H1 (cell line): ENCODE measurements around the gene MCM7. TPM values are rescaled to one million over a fixed set of nuclear protein-coding genes. Genes with fewer than 3 reads are reported as not detected.

Experiments
- CTCF ChIA-PET: fragments of 300-600 bp; sonication (Branson Sonifier 250); formaldehyde crosslinking; loops from one replicate; lab custom pipeline; 2021; ENCODE audit not compliant: partially characterized antibody; lab: Charles Lee
- POLR2A ChIA-PET: fragments of 300-600 bp; sonication (Branson Sonifier 250); formaldehyde crosslinking; loops from one replicate; lab custom pipeline; 2021; ENCODE audit warnings: inconsistent platforms; ENCODE audit not compliant: partially characterized antibody; lab: Charles Lee
- DNase-seq, 2 experiments: peaks; one replicate each; pipeline versions ENCODE4 v3.0.0 to v3.0.0-alpha.2; 2010 to 2022; ENCODE audit warnings: low spot score in 2 of 2, low read depth in 1 of 2, mixed read lengths in 1 of 2
- FAIRE-seq: peaks from 2 replicates; lab custom pipeline; 2011; peaks lifted over from hg19 to GRCh38; lab: Jason Lieb, UNC
- H2AFZ ChIP-seq: 2 replicates; pipeline ENCODE4 v1.8.1; 2012; ENCODE audit warnings: low read length, inconsistent platforms
- H2AK5ac ChIP-seq: 2 replicates; pipeline ENCODE4 v1.6.1; 2013; ENCODE audit warnings: low read depth, low read length
- H2BK120ac ChIP-seq: replicated peaks from 2 replicates; pipeline ENCODE3; 2013; ENCODE audit warnings: low read depth, low read length, inconsistent platforms
- H2BK12ac ChIP-seq: 2 replicates; pipeline ENCODE4 v1.6.1; 2013; ENCODE audit warnings: low read depth, low read length
- H2BK15ac ChIP-seq: 2 replicates; pipeline ENCODE4 v1.6.1; 2013; ENCODE audit warnings: low read length
- H2BK20ac ChIP-seq: 2 replicates; pipeline ENCODE4 v1.6.1; 2013; ENCODE audit warnings: low read length
- H2BK5ac ChIP-seq: 2 replicates; pipeline ENCODE4 v1.6.1; 2013; ENCODE audit warnings: low read depth, low read length
- H3K14ac ChIP-seq: 2 replicates; pipeline ENCODE4 v1.6.1; 2013; ENCODE audit warnings: inconsistent platforms; ENCODE audit not compliant: insufficient read length
- H3K18ac ChIP-seq: 2 replicates; pipeline ENCODE4 v1.6.1; 2013; ENCODE audit warnings: low read length; ENCODE audit errors: extremely low read depth
- H3K23ac ChIP-seq: 2 replicates; pipeline ENCODE4 v1.6.1; 2013; ENCODE audit warnings: inconsistent platforms; ENCODE audit not compliant: insufficient read length
- H3K23me2 ChIP-seq: 2 replicates; pipeline ENCODE4 v1.6.1; 2013; ENCODE audit warnings: low read depth, low read length
- H3K27ac ChIP-seq: 2 replicates; pipeline ENCODE4 v1.6.1; 2011; ENCODE audit warnings: low read depth, low read length, inconsistent platforms
- H3K27me3 ChIP-seq, 4 experiments: replicated peaks in 1 of 4; 1 replicate in 1 of 4; 2 replicates in 3 of 4; pipeline versions ENCODE4 v1.6.1 to v1.8.1; 2011 to 2013; ENCODE audit warnings: low read length in 3 of 4, mild to moderate bottlenecking in 3 of 4, inconsistent platforms in 2 of 4, mixed read lengths in 2 of 4, moderate library complexity in 1 of 4; ENCODE audit not compliant: control insufficient read depth in 3 of 4, insufficient read depth in 3 of 4; ENCODE audit errors: extremely low read depth in 1 of 4
- H3K36me3 ChIP-seq, 4 experiments: 2 replicates each; pipeline versions ENCODE4 v1.6.1 to v1.8.1; 2011 to 2013; ENCODE audit warnings: mild to moderate bottlenecking in 4 of 4, low read length in 3 of 4, moderate library complexity in 2 of 4, control low read depth in 1 of 4, inconsistent platforms in 1 of 4; ENCODE audit not compliant: insufficient read depth in 4 of 4, control insufficient read depth in 2 of 4
- H3K4ac ChIP-seq: replicated peaks from 2 replicates; pipeline ENCODE3; 2013; ENCODE audit warnings: low read length, low read depth, mixed read lengths, inconsistent platforms; ENCODE audit not compliant: insufficient read length
- H3K4me1 ChIP-seq, 4 experiments: replicated peaks in 1 of 4; 1 replicate in 1 of 4; 2 replicates in 3 of 4; pipeline versions ENCODE4 v1.6.1 to v1.8.1; 2011 to 2013; ENCODE audit warnings: low read length in 3 of 4, inconsistent platforms in 2 of 4, mixed read lengths in 1 of 4; ENCODE audit not compliant: insufficient read depth in 4 of 4, control insufficient read depth in 3 of 4
- H3K4me2 ChIP-seq, 2 experiments: 2 replicates each; pipeline versions ENCODE4 v1.6.1 to v1.8.1; 2011 to 2013; ENCODE audit warnings: low read depth in 2 of 2, low read length in 2 of 2, control low read depth in 1 of 2, inconsistent platforms in 1 of 2, mild to moderate bottlenecking in 1 of 2; ENCODE audit not compliant: insufficient read depth in 1 of 2
- H3K4me3 ChIP-seq, 4 experiments: fragments of 200-600, 300-600 bp in 1 of 4; sonication (generic), shearing (Covaris generic), sonication (Bioruptor Twin) in 1 of 4; 2 replicates each; pipeline versions ENCODE4 v1.5.1 to v1.8.1; 2011 to 2016; ENCODE audit warnings: low read length in 4 of 4, low read depth in 3 of 4, control low read depth in 2 of 4, inconsistent platforms in 2 of 4, mild to moderate bottlenecking in 2 of 4, mixed read lengths in 1 of 4, moderate library complexity in 1 of 4; ENCODE audit not compliant: insufficient read depth in 2 of 4; ENCODE audit errors: extremely low read depth in 1 of 4
- H3K56ac ChIP-seq: replicated peaks from 2 replicates; pipeline ENCODE3; 2013; ENCODE audit warnings: low read depth, mild to moderate bottlenecking, mixed read lengths, low read length, inconsistent platforms; ENCODE audit not compliant: insufficient read length
- H3K79me1 ChIP-seq: 2 replicates; pipeline ENCODE4 v1.6.1; 2013; ENCODE audit warnings: low read depth, low read length, control low read depth
- H3K79me2 ChIP-seq, 2 experiments: 2 replicates each; pipeline versions ENCODE4 v1.6.1 to v1.8.1; 2012 to 2013; ENCODE audit warnings: low read length in 2 of 2, mild to moderate bottlenecking in 2 of 2, inconsistent platforms in 1 of 2; ENCODE audit not compliant: insufficient read depth in 2 of 2, control insufficient read depth in 1 of 2
- H3K9ac ChIP-seq, 4 experiments: replicated peaks in 1 of 4; 1 replicate in 1 of 4; 2 replicates in 3 of 4; pipeline versions ENCODE4 v1.6.1 to v1.8.1; 2011 to 2013; ENCODE audit warnings: low read depth in 3 of 4, low read length in 3 of 4, control low read depth in 2 of 4, mild to moderate bottlenecking in 2 of 4, moderate library complexity in 2 of 4, inconsistent platforms in 1 of 4; ENCODE audit errors: extremely low read depth in 1 of 4
- H3K9me3 ChIP-seq, 2 experiments: 2 replicates each; pipeline versions ENCODE4 v1.6.1 to v1.8.1; 2012 to 2013; ENCODE audit warnings: mild to moderate bottlenecking in 2 of 2, moderate library complexity in 2 of 2, control low read depth in 1 of 2, inconsistent platforms in 1 of 2, low read depth in 1 of 2, low read length in 1 of 2, mixed read lengths in 1 of 2; ENCODE audit not compliant: insufficient read depth in 2 of 2
- H4K20me1 ChIP-seq, 2 experiments: replicated peaks in 1 of 2; 2 replicates each; pipeline versions ENCODE3 to v1.8.1; 2011 to 2013; ENCODE audit warnings: inconsistent platforms in 2 of 2, low read length in 2 of 2, mild to moderate bottlenecking in 1 of 2; ENCODE audit not compliant: insufficient read depth in 2 of 2, control insufficient read depth in 1 of 2
- H4K5ac ChIP-seq: 2 replicates; pipeline ENCODE4 v1.6.1; 2013; ENCODE audit warnings: low read length, low read depth, mixed read lengths, inconsistent platforms; ENCODE audit not compliant: insufficient read length
- H4K8ac ChIP-seq: 2 replicates; pipeline ENCODE4 v1.8.0; 2013; ENCODE audit warnings: mild to moderate bottlenecking, moderate library complexity, low read length, inconsistent platforms; ENCODE audit not compliant: insufficient read depth; ENCODE audit errors: extremely low read depth
- H4K91ac ChIP-seq: replicated peaks from 2 replicates; pipeline ENCODE3; 2013; ENCODE audit warnings: low read length, mixed read lengths, inconsistent platforms; ENCODE audit not compliant: insufficient read length
- POLR2A ChIP-seq, 2 experiments: IDR thresholded peaks; 1 replicate in 1 of 2; 2 replicates in 1 of 2; pipeline ENCODE4 v1.6.1; 2011; ENCODE audit warnings: low read depth in 2 of 2, low read length in 2 of 2, mild to moderate bottlenecking in 2 of 2; ENCODE audit errors: control extremely low read depth in 1 of 2
- SP1 ChIP-seq: IDR thresholded peaks from 2 replicates; pipeline ENCODE4 v1.6.1; 2011; ENCODE audit warnings: low read depth, low read length
- WGBS, 2 experiments: shearing (Covaris generic) in 1 of 2; methylation state at CpG; one replicate each; pipeline versions ENCODE4 v1.1.6 to v1.1.7; 2013 to 2015; ENCODE audit warnings: low lambda C conversion rate in 2 of 2, mixed read lengths in 2 of 2, inconsistent platforms in 1 of 2, low coverage in 1 of 2, missing lambda C conversion rate in 1 of 2; ENCODE audit not compliant: insufficient replicate concordance in 2 of 2, insufficient coverage in 1 of 2, insufficient read length in 1 of 2; ENCODE audit errors: extremely low coverage in 1 of 2, missing lambda C conversion rate in 1 of 2; 5-methylcytosine and 5-hydroxymethylcytosine counted together
- polyA plus RNA-seq, 7 experiments: library from polyadenylated mRNA; depleted of rRNA in 3 of 7; stranded (reverse) in 5 of 7; unstranded in 2 of 7; fragments of >200 nt in 5 of 7; fragments of 200-250 nt in 2 of 7; gene quantifications; 1 replicate in 5 of 7; 2 replicates in 1 of 7; 4 replicates in 1 of 7; pipeline versions ENCODE4 v1.2.1 to v1.2.3, GENCODE V29; 2011 to 2013; ENCODE audit warnings: missing spikeins in 2 of 7, mixed read lengths in 2 of 7
- total RNA-seq: library from RNA; stranded (reverse); fragmentation: NEBNext Ultra II Directional; extraction: Animal tissue kit (Norgen Biotek cat#: 25700); gene quantifications from 2 replicates; pipeline ENCODE4 v1.2.1, GENCODE V29; 2021
- TF ChIP-seq, protein P1 (sequence below): IDR thresholded peaks from 2 replicates; pipeline ENCODE4 v1.6.1; 2012; ENCODE audit warnings: inconsistent platforms

Gene MCM7
- total and polyA plus RNA-seq, 2 of the 8 experiments (the other 6 are each of a cell fraction or from before 2014, with no cell fraction given) = 313 to 344 TPM

DNA sequence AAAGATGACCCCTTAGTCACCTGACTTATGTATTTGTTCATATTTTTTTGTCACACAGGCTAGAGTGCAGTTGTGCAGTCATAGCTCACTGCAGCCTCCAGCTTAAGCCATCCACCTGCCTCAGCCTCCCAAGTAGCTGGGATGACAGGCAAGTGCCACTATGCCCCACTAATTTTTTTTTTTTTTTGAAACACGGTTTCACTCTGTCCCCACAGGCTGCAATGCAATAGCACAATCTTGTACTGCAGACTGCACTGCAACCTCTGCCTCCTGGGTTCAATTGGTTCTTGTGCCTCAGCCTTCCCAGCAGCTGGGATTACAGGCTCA is 27.4 kb upstream of the MCM7 start:
- no peak overlapping the region for H3K18ac ChIP-seq
- no peak overlapping the region for H2AK5ac ChIP-seq
- H2BK15ac ChIP-seq = no peak overlapping the region
- 79% methylated on average over 1 of the region's 1 CpG; no CpG with 5 or more reads in 1 of the 2 experiments for WGBS, 2 experiments
- H3K23ac ChIP-seq = no peak overlapping the region
- no peaks in the 10 kb centered on the region for H3K36me3 ChIP-seq
- no peak overlapping the region for H3K56ac ChIP-seq
- H3K23me2 ChIP-seq = peaks cover 8% of the 10 kb centered on the region; the same call in 1 of the 2 replicates
- no peak overlapping the region for H3K4me3 ChIP-seq
- CTCF ChIA-PET = interaction anchor here (0.5 to 9.0 kb wide), 14 partner anchors 17 to 215 kb away, joined by 3 to 108 read pairs (median 4); partner anchors contain the start of genes AP4M1, GAL3ST4, GPC2 and LAMTOR4
- no peak for FAIRE-seq
- H3K27me3 ChIP-seq = peaks cover 0 to 11% (median 0%) of the 10 kb centered on the region in 4 experiments; a peak in 2 of 7 replicates
- no peak overlapping the region for H2BK5ac ChIP-seq
- H4K5ac ChIP-seq = no peak overlapping the region
- H3K4ac ChIP-seq = no peak overlapping the region
- no peak overlapping the region for H3K9ac ChIP-seq
- no peak overlapping the region for H2BK120ac ChIP-seq
- no peak for TF ChIP-seq POLR2A (IDR thresholded peaks at IDR 0.05; ENCODE audit: control extremely low read depth in 1 of 2, low read depth in 2 of 2, low read length in 2 of 2)
- TF ChIP-seq, protein P1, sequence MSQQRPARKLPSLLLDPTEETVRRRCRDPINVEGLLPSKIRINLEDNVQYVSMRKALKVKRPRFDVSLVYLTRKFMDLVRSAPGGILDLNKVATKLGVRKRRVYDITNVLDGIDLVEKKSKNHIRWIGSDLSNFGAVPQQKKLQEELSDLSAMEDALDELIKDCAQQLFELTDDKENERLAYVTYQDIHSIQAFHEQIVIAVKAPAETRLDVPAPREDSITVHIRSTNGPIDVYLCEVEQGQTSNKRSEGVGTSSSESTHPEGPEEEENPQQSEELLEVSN = no peak
- no peak for TF ChIP-seq SP1
- TF ChIP-seq, all 59 proteins: peak for 0
- H4K91ac ChIP-seq = no peak overlapping the region
- H3K79me1 ChIP-seq = no peaks in the 10 kb centered on the region
- H3K4me2 ChIP-seq = peak overlapping the region; percentile 74 to 90; a peak in 2 of 4 replicates
- H3K4me1 ChIP-seq = peaks cover 0 to 8% (median 0%) of the 10 kb centered on the region in 4 experiments; a peak in 2 of 7 replicates
- H2BK20ac ChIP-seq = no peak overlapping the region
- H2AFZ ChIP-seq = no peak overlapping the region
- no peak for DNase-seq
- no peaks in the 10 kb centered on the region for H4K20me1 ChIP-seq
- H4K8ac ChIP-seq = no peak overlapping the region
- POLR2A ChIA-PET = interaction anchor here (0.6 to 4.1 kb wide), 21 partner anchors 8 to 53 kb away, joined by 3 to 68 read pairs (median 4); partner anchors contain the start of genes AP4M1, GAL3ST4, GPC2 and MCM7
- no peak overlapping the region for H3K27ac ChIP-seq
- H3K14ac ChIP-seq = no peak overlapping the region
- H3K9me3 ChIP-seq = no peaks in the 10 kb centered on the region
- H3K79me2 ChIP-seq = no peaks in the 10 kb centered on the region
- no peak overlapping the region for H2BK12ac ChIP-seq
